ENCODE measurements around the gene IL24. TPM values are rescaled to one million over a fixed set of nuclear protein-coding genes. Genes with fewer than 3 reads are reported as not detected.

IL24 gene
- total RNA-seq, 1 experiment from 2014 or later = not detected

GRCh38 chr1:206929524-206929923 lies 32.3 kb downstream of the IL24 start:
- Histone ChIP-seq H3K27me3 (ENCODE audit: insufficient read depth, low read length) (no peaks in the 10 kb centered on the region), H3K4me2 (ENCODE audit: low read length) (no peak overlapping the region), H3K9me3 (ENCODE audit: control insufficient read depth in 1 of 2, insufficient read depth in 1 of 2, low read depth in 1 of 2, low read length in 2 of 2) (no peaks in the 10 kb centered on the region), H3K9me2 (ENCODE audit: insufficient read depth) (no peaks in the 10 kb centered on the region), H3K27ac (ENCODE audit: low read depth, low read length) (no peak overlapping the region), H3K79me2 (ENCODE audit: insufficient read depth, low read length) (no peaks in the 10 kb centered on the region), H4K20me1 (ENCODE audit: insufficient read depth) (no peaks in the 10 kb centered on the region), H3K36me3 (ENCODE audit: control insufficient read depth in 1 of 2, insufficient read depth in 2 of 2, low read length in 2 of 2) (no peaks in the 10 kb centered on the region), H2AFZ (ENCODE audit: low read depth, low read length, poor library complexity, severe bottlenecking) (no peak overlapping the region), H3K4me1 (ENCODE audit: control insufficient read depth in 1 of 2, insufficient read depth in 2 of 2, low read length in 2 of 2) (peaks cover 0 to 9% of the 10 kb centered on the region in 2 experiments; a peak in 2 of 4 replicates), H3K9ac (ENCODE audit: low read length) (no peak overlapping the region), H3K4me3 (replicated peaks in 1 of 2; ENCODE audit: low read depth in 1 of 2, low read length in 2 of 2) (no peak overlapping the region)
- DNase-seq (ENCODE audit: low read depth, low spot score) (no peak), ATAC-seq (no peak)
- RAD21 ChIA-PET (ENCODE audit: low non-redundant PET in 1 of 2, low total read pairs in 2 of 2, uncharacterized antibody in 2 of 2, unreplicated experiment in 2 of 2) = no interaction called here
- intact Hi-C loops (cut with micrococcal nuclease) = no loop called here
- BruUV-seq (replicated peaks) = no TSS peak
- POLR2A ChIA-PET = no interaction called here
- CTCF ChIA-PET = no interaction called here
- TF ChIP-seq CEBPB (IDR thresholded peaks at IDR 0.05; ENCODE audit: low read depth) = no peak
- no peak for TF ChIP-seq FOSL1 (IDR thresholded peaks at IDR 0.05; ENCODE audit: low read depth)
- no peak for TF ChIP-seq ELF1 (IDR thresholded peaks at IDR 0.05; ENCODE audit: borderline replicate concordance, low read depth)
- TF ChIP-seq JUND (IDR thresholded peaks at IDR 0.05) = no peak
- TF ChIP-seq SP1 (IDR thresholded peaks at IDR 0.05; ENCODE audit: low read depth) = no peak
- TF ChIP-seq EZH2 (IDR thresholded peaks at IDR 0.05) = no peak
- no peak for TF ChIP-seq ZFX (IDR thresholded peaks at IDR 0.05)
- TF ChIP-seq CBX3 (IDR thresholded peaks at IDR 0.05; ENCODE audit: low read depth) = no peak
- no peak for TF ChIP-seq POLR2A (IDR thresholded peaks at IDR 0.05; ENCODE audit: borderline replicate concordance, extremely low read depth, insufficient read depth, insufficient read length)

DNA sequence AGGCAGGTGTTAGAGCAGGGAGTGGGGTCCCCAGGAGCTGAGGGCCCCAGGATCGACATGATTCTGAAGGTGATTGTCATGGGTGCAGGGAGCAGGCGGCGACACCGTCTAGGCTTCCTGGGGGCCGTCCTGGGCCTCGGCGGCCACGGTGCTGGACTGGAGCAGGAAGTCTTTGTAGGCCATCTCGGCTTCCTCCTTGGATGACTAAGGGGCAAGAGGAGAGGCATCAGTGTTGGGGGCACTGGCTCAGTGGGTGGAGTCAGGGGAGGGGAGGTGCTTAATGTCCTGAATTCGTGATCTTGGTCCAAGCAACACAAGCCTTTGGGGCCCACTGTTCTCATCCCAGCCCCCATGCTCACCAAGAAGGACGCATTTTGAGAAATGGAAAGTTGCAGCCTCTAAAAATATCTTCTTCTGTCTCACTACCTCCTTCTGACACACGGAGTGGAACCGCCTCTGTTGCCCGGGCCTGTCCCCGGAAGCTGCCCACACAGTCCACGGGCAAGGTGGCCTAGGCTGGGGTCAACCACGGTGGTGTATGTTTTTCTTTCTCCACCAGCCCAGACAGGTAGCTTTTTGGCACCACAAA lies 33.1 kb downstream of the IL24 start:
- TF ChIP-seq JUND (IDR thresholded peaks at IDR 0.05) (no peak), POLR2AphosphoS5 (IDR thresholded peaks at IDR 0.05; ENCODE audit: low read depth, low read length) (no peak), POLR2A (IDR thresholded peaks at IDR 0.05; ENCODE audit: borderline replicate concordance, extremely low read depth, insufficient read depth, insufficient read length) (no peak), RAD21 (IDR thresholded peaks at IDR 0.05; ENCODE audit: low read depth) (no peak), TCF7L2 (IDR thresholded peaks at IDR 0.05; ENCODE audit: borderline replicate concordance, extremely low read depth, insufficient read depth, insufficient read length) (no peak), EZH2 (IDR thresholded peaks at IDR 0.05) (no peak), ZBTB33 (IDR thresholded peaks at IDR 0.05; ENCODE audit: extremely low read depth, insufficient replicate concordance, low read length) (no peak)
- TF ChIP-seq, protein P1, sequence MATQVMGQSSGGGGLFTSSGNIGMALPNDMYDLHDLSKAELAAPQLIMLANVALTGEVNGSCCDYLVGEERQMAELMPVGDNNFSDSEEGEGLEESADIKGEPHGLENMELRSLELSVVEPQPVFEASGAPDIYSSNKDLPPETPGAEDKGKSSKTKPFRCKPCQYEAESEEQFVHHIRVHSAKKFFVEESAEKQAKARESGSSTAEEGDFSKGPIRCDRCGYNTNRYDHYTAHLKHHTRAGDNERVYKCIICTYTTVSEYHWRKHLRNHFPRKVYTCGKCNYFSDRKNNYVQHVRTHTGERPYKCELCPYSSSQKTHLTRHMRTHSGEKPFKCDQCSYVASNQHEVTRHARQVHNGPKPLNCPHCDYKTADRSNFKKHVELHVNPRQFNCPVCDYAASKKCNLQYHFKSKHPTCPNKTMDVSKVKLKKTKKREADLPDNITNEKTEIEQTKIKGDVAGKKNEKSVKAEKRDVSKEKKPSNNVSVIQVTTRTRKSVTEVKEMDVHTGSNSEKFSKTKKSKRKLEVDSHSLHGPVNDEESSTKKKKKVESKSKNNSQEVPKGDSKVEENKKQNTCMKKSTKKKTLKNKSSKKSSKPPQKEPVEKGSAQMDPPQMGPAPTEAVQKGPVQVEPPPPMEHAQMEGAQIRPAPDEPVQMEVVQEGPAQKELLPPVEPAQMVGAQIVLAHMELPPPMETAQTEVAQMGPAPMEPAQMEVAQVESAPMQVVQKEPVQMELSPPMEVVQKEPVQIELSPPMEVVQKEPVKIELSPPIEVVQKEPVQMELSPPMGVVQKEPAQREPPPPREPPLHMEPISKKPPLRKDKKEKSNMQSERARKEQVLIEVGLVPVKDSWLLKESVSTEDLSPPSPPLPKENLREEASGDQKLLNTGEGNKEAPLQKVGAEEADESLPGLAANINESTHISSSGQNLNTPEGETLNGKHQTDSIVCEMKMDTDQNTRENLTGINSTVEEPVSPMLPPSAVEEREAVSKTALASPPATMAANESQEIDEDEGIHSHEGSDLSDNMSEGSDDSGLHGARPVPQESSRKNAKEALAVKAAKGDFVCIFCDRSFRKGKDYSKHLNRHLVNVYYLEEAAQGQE (IDR thresholded peaks at IDR 0.05; ENCODE audit: low read depth) = no peak
- Histone ChIP-seq H2AFZ (ENCODE audit: low read depth, low read length, poor library complexity, severe bottlenecking) (no peak overlapping the region), H3K9me3 (ENCODE audit: control insufficient read depth in 1 of 2, insufficient read depth in 1 of 2, low read depth in 1 of 2, low read length in 2 of 2) (no peaks in the 10 kb centered on the region), H4K20me1 (ENCODE audit: insufficient read depth) (no peaks in the 10 kb centered on the region), H3K4me2 (ENCODE audit: low read length) (no peak overlapping the region), H3K36me3 (ENCODE audit: control insufficient read depth in 1 of 2, insufficient read depth in 2 of 2, low read length in 2 of 2) (no peaks in the 10 kb centered on the region), H3K9ac (ENCODE audit: low read length) (no peak overlapping the region), H3K4me3 (replicated peaks in 1 of 2; ENCODE audit: low read depth in 1 of 2, low read length in 2 of 2) (no peak overlapping the region), H3K79me2 (ENCODE audit: insufficient read depth, low read length) (no peaks in the 10 kb centered on the region), H3K27me3 (ENCODE audit: insufficient read depth, low read length) (no peaks in the 10 kb centered on the region), H3K4me1 (ENCODE audit: control insufficient read depth in 1 of 2, insufficient read depth in 2 of 2, low read length in 2 of 2) (peaks cover 0 to 9% of the 10 kb centered on the region in 2 experiments; a peak in 2 of 4 replicates), H3K9me2 (ENCODE audit: insufficient read depth) (no peaks in the 10 kb centered on the region), H3K27ac (ENCODE audit: low read depth, low read length) (no peak overlapping the region)
- BruUV-seq (replicated peaks) = no TSS peak
- intact Hi-C loops (cut with micrococcal nuclease) = no loop called here
- ChIA-PET POLR2A (no interaction called here), RAD21 (ENCODE audit: low non-redundant PET in 1 of 2, low total read pairs in 2 of 2, uncharacterized antibody in 2 of 2, unreplicated experiment in 2 of 2) (no interaction called here), CTCF (interaction anchor here (0.6 to 0.8 kb wide), 2 partner anchors 49 to 82 kb away, joined by 3 read pairs; no protein-coding TSS in a partner anchor)
- no peak for ATAC-seq
- DNase-seq (ENCODE audit: low read depth, low spot score) = no peak
